GM19023 (cell line): Measurements from ENCODE around the gene CNTN4.
A peak's percentile ranks its signal among the peaks of the same experiment; 100 is the strongest.

ENCODE experiments used
- ATAC-seq: cut with Tn5 transposase; IDR thresholded peaks from one replicate; pipeline ENCODE4 v1.9.1; 2021; ENCODE audit warnings: mild to moderate bottlenecking, moderate library complexity; ENCODE audit not compliant: unreplicated experiment

CNTN4 gene

DNA sequence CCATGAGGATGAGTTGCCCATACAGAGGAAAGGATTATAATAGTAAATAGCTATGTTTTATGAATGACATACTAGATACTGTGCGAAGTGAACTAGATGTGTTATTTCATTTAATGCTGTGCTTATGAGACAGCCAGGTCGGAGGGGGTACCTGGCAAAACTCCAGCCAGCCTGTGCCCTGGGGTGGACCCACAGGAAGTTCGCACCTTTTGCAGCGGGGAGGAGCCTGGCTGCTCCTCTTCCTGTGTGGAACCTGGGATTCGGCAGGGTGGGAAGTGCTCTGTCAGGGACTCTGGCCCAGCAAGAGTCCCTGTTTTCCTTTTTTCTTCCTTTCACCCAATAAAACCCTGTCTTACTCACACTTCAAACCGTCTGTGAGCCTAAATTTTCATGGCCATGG is 559.3 kb downstream of the CNTN4 start:
- ATAC-seq = no peak

DNA sequence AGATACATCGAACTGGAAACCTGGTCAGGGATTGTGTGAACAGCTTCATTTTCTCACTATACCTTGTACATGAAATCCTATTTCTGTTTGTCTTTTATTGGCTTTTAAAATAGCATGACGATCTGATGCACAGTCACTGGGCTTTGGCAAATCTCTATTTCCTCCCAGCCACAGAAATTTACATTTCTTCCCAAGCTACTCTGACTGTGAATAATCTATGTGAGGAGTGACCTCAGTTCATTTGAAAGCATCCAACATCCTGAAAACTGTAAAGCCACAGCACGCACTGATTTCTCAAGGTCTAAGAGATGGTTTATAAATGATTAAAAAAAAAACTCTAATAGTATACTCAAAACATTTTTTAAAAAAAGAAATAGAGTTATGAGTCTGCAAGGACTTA is 561.2 kb downstream of the CNTN4 start:
- ATAC-seq = no peak

DNA sequence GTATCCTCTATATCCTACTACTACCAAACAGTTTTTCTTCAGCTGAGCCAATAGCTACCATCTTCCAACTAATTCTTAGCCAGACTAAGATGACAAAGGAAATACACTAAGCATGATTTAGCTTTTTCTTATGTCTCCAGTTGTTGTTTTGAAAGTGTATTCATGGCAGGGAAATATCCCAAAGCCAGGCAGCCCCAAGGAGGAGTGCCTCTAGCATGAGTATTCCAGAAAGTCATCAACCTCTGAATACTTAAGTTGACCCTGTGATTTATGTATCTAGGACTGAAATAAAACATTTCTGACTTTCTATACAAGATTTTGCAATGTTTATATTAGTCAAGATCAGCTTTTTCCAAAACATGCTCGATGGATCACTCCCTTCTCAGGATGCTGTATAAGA is 562.4 kb downstream of the CNTN4 start:
- ATAC-seq = no peak

DNA sequence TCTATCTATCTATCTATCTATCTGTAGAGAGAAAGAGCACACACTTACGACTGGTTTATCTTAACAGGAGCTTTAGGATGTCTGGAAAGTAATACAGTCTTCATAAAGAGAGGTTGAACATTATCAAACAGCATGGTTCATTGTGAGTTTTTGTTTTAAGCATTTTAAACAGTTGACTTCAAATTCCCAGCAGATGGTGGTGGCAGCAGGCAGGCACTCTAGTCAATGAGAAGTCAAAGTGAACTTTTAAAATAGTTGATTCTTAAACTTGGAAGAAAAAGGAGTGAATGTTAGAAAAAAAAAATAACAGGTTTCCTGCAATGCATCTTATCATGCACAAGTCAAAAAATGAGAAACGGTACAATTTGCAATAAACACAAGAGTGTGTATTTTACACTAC is 578.8 kb downstream of the CNTN4 start:
- ATAC-seq = no peak

DNA sequence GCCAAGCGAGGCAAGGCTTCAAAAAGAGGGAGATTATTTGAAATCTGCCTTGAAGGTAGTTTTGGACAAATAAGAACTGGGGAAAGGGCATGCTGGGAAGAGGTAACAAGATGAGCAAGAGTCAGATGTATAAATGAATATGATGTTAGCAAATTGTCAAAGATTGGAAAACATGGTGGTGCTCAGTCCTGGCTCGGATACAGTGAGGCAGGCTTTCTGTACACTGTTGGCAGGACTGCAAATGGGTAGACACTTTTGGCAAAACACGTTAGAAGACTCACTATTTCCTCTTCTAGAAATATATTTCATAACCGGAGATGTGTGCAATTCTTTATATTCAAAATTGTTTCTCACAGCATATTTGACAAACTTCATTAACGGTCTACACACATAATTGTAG is 581.6 kb downstream of the CNTN4 start:
- ATAC-seq = no peak

DNA sequence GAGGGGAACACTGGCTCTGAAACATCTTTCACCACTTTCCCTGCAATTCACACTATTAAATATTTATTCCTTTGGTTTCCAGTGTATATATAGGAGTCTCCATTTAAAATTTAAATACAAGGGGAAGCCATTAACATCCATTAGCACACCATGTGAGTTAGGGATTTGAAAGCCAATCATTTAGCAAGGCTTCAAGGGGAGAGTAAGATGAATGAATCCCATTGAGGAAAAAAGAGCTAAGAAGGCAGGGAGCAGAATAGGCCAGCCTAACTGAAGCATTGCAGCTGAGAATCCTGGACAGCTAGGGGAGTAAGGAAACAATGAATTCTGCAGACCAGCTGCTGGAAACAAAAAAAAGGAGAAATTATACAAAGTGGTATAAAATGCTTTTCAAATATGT is 585.4 kb downstream of the CNTN4 start:
- no peak for ATAC-seq

DNA sequence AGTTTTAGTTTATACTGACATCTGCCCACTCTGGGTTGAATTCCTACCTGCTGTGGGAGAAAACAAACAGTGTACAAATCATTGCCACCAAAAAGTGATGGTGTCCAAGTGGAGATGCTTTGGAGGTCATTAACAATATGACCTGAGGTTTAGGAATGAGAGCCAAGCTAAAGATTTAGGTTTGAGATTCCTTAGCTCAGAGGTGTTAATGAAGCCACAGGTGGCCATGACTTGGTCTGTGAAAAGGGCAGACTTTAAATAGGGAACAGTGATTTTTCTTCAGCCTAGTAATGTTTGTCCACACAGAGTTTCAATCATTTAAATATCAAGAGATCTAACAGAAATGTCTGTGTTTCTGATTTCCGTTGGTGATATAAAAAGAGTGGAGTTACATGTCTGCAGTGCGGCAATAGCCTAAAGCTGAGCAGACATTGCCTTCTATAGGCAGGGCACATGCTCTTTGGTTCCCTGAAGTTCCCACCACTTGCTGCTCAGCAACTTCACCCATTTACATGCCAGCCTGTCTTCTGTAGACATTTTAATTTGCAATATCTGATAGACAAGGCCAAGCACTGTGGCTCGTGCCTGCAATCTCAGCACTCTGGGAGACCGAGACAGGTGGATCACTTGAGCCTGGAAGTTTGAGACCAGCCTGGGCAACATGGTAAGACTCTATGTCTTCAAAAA is 588.3 kb downstream of the CNTN4 start:
- no peak for ATAC-seq

DNA sequence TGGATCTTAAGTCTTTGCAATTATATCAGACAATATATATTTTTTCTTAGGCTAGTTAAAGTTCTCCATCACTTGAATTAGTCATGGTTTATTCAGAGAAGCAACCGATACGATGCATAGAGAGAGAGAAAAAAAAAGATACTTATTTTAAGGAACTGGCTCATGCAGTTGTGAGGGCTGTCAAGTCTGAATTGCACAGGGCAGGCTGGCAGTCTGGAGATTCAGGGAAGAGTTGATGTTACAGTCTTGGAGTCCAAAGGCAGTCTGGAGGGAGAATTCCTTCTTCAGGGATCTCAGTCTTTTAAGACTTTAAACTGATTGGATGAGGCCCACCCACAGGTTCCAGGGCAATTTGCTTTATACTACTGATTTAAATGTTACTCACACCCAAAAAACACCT is 598.9 kb downstream of the CNTN4 start:
- no peak for ATAC-seq

DNA sequence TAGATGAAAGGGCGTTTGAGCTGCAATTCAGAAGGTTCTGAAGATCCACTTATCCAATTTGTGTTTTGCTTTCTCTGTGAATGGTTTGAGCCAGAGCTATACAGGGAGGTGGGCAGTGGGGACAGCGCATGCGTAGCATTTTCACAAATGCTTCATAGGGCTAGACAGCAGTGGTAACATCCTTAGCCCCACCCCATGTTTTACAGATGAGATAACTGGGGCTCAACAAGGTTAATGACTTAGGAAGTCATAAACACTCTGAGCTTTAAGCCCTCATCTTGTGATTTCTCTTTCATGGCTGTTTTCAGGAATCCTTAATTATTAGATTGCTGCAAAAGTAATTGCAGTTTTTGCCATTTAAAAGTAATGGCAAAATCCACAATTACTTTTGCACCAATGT is 602.8 kb downstream of the CNTN4 start:
- ATAC-seq = no peak

DNA sequence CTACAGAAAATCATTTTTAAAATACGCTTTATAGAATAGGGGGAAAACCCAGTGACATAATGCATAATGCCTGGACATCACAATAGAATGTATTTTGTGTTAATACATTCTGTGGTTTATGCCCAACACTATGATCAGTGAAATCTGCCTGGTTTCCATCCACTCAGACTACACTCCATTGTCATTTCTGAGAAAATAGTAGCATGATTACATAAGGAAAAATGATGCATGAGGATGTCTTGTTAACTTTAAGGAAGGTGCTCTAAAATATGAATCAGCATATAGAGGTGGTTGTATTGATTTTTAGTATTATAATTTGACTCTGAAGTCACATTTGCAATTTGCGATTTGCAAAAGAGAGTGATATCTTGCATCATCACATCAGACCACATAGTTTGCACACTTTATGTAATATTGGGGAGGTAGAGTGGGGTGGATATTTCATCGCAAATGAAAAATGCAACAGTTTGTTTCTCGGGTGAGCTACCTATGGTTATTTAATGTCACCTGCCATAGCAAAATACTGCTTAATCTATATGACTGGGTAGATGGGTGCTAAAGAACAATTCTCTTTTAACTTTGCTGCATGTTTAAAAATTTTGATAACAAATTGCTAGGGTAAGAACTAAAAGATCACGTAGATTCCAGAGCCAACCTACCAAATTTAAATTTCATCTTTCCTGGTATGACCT is 607.6 kb downstream of the CNTN4 start:
- no peak for ATAC-seq

DNA sequence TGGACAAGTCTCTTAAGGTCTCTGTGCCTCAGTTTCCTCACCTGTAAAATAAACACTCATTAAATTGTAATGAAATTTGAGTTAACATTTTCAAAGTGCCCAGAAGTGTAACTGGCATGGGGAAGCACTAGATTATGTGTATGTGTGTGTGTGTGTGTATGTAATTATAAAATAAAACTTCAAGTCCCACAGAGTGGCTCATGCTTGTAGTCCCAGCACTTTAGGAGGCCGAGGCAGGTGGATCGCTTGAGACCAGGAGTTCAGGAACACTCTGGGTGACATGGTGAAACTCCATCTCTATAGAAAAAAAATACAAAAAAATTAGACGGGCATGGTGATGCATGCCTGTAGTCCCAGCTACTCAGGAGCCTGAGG is 608.2 kb downstream of the CNTN4 start:
- ATAC-seq = no peak

DNA sequence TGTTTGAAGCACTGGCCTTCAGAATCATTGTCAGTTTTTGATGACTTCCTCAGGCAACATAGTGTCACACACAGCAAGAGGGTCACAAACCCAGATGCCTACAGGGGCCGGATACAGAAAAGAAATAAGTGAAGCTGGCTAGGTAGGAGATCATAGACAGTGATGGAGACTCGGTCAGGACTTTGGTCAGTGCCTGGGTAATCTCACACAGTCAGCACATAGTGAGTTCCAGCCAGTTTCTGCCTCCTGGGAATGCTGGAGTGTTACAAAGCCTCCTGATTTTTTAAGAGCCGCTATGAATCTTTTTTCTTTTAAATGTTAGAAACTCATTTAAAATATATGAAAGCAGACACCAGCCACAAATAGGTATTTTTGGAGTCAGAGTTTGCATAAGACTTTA is 612.4 kb downstream of the CNTN4 start:
- ATAC-seq = no peak

DNA sequence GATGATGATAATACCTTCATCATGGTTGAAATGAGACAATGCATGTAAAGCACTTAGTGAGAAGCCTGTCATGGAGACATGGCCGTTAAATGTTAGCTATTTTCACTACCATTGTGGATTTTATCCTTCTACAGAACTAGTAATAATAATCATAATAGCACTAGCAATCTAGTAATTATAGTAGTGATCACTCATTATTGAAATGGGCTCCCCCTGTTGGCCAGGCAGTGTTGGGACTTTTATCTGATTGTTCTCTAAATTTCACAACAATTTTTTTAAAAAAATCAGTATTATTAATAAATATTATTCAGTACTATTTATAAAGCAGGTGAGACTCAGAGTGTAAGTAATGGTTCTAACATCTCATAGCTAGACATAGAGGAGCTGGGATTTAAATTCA is 615.3 kb downstream of the CNTN4 start:
- no peak for ATAC-seq

DNA sequence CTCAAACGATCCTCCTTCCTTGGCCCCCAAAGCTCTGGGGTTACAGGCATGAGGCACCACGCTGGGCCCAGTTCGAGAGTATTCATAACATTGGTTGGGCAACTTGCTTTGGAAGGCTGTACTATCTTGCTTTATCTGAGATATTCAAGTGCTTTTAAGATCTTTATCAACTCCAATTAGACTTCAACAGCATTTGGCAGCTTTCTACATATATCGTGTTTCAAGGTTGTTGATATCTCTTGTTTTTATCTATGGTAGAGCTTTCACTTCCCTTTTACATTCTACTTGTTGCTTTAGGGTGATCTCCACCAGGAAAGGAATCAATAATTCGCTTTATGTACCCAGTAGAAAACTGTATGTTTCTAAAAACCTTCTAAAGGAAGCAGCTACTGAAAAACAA is 616.2 kb downstream of the CNTN4 start:
- no peak for ATAC-seq

DNA sequence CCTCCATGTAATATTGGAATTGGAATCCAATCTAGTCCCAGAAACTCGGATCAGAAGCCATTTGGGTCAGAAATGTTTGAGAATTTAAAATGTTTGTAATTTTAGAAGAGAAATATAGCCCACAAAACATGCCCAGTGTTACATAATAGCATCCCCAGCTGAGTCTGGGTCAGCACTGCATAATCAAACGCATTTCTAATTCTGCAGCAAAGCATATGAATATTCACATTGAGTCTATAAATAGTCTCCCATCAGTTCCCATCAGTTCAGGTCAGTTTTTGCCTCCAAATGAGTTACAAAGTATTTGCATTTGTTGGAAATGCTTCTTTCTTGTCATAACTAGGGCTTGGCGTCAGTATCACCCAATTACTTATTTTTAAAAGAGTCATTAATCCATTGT is 628.4 kb downstream of the CNTN4 start:
- no peak for ATAC-seq

DNA sequence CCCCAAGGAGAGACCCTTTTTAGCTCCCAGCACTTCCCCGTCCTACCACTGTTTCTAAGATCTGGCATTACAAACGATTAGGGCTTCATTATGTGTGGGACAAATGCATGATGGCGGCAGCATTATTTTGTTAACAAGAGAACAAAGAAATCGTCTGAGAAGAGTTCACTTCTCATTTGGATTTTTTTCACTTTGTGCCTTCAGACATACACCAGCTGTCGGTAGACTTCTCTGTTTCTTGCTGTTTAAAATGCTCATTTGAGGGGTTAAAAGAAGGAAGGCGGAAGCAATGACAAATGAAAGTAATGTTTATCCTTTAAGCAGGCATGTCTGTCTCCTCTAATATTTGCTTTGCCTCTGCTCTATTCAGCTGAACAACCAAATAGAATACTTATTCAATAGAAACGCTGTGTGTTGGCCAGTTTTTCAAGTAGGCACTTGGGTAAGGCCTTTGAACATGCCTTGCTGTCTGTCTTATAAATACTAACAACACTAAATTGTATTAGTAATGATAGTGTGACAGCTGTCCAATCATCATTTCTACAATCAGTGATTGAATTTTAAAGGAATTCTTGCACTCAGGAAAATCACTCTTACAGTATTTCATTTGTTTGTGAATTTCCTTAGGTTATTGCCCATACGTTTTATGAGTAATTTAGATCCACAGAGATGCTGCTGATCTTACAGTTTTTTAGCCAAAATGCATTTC is 629.1 kb downstream of the CNTN4 start:
- ATAC-seq = no peak

DNA sequence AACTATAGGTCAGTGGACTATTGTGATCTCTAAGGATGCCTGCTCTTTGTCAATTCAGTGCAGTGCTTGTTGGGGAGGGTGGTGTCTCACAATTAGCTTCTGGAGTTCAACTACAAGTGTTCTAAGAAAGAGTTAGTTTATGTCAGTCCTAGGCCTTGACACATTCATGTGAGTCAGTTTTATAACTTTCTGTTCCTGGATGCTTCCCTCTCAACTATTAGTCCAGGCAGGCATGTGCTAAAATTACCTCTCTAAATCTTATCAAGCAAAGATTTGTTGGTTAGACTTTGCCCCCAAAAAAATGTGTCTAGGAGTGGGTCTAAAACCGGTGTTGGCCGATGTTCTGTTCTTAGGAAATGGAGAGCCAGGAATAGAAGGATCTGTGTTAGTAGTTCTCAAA is 633.2 kb downstream of the CNTN4 start:
- no peak for ATAC-seq

DNA sequence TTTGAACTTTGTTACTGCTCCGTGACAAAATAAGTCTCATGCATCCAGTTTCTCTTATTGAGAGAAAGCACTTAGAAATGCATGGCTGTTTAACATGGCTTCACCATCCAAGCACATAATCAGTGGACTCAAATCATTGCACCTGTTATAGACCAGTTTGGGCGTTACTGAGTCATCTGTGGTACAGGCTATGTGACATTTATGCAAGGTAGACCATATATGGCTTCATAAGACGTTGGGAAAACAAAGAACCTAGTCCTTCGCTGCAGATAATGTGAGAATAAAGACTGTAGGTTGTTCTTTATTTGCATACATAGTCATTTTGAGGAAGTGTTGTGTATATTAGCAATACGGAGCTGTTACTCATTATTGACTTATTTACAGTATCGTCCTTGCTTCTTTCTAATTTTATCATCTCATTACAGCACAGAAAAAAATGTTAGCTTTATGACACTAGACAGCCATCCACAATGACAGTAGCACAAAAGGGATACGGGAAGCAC is 636.8 kb downstream of the CNTN4 start:
- ATAC-seq = no peak

DNA sequence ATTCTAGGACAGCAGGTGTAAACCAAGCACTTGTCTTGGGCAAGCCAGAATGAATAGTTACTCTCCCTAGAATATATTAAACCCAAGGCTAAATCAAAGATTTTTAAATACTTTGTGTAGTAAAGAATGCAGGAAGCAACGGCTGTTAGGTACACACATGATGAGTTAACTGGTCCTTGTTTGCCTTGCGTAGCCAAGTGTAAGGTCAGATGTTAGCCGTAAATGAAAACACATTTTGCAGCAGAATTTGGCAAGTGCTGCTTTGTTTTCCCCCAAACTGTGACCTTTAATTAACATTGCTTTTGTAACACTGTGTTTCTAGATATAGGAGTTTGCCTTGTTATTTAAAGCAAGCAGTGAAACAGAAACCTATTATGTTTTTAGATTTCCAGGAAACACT is 642.9 kb downstream of the CNTN4 start:
- no peak for ATAC-seq

DNA sequence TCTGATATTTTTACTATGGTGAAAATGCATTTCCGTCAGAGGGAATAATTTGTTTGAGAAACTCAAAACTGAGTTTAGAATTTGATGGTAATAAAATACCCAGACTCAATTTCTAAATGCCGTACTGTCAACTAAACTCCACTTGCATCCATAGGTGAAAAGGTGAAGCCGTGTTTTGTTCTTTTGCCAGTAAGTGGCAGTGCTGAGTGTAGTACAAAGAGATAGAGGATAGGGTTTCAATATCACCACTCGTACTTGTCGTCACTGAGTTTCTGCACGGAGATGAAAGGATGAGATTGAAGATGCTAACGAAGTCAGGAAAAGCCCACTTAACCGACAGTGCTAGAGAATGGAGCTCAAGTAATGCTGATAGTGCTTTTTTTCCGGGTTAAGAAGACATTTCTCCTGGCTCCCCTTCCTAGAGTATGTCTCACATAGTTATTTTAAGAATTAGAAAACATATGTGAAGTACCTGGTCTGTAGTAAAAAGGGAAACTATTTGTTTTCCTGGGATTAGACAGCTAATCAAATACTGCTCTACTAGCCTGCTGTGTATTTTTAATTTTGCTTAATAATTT is 666.4 kb downstream of the CNTN4 start:
- no peak for ATAC-seq

DNA sequence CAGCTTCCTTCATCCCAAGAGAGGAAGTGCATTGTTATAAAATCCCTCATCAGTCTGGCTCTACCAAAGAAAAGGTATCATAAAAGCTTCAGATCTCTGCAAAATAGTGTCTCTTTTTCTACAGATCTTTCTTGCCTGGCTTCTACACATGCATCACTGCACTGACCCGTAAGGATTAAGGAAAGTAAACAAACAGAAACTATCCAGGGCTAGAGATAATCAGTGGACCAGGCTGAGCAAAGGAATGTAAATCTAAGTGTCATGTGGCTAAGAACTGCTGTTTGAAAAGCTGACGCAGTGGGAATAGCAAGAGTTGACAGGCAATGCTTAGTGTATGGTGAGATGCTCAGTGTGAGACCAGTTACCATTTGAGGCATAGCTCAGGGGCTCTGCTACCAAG is 671.8 kb downstream of the CNTN4 start:
- no peak for ATAC-seq

DNA sequence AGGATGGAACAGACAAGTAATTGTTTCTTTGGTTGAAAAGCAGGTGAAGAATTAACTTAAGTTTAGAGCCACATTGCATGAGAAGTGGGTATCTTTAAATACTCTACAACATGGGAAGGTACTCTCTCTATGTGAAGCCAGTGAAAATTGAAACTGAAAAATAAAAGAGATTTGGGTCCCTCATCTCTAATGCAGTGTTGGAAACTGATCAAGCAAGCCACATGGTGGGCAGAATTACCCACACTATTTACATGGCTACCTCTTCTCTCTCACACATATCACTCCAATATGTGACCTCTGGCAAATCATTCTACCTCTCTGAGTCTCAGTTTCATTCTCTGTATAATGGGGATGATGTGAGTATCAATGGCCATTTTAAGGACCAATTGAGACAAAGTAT is 672.5 kb downstream of the CNTN4 start:
- peak; percentile 76 for ATAC-seq
